NCI-H82 treated with DMSO at 0.1 percent for 48 hours (cell line): ENCODE data around the gene ZCWPW1.
"Not testable (repeated sequence)": the region's sequence is repeated elsewhere in the genome, so short reads cannot be mapped to it uniquely, and the experiment has no call there.

Source experiments
- DNase-seq: peaks from one replicate; lab custom pipeline; 2025; ENCODE audit not compliant: unreplicated experiment; lab: John Stamatoyannopoulos, UW

The ZCWPW1 gene

DNA sequence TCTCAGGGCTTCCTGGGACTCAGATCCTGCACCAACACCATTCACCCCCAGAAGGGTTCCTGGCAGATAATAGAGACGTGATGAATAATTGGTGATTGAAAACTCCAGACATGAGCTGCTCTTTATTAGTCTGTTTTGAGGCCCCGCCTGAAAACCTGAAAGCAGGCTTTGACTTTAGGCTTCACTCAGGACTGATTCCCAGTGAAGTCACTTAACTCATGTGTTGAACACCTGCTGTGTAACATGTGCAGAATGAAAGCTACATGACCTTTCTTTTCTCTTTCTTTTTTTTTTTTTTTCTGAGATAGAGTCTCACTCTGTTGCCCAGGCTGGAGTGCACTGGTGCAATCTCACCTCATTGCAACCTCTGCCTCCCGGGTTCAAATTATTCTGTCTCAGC lies 26.7 kb upstream of the ZCWPW1 start:
- no peak for DNase-seq

GRCh38 chr7:100453854-100454253 lies 25.4 kb upstream of the ZCWPW1 start:
- not testable (repeated sequence) for DNase-seq

- no peak for DNase-seq
Observed at GRCh38 chr7:100452513-100452912, 24.0 kb upstream of the ZCWPW1 start.

GRCh38 chr7:100449190-100449795 lies 20.8 kb upstream of the ZCWPW1 start:
- no peak for DNase-seq

- DNase-seq, result not testable (repeated sequence)
Observed at GRCh38 chr7:100447363-100447762, 18.9 kb upstream of the ZCWPW1 start.

DNA sequence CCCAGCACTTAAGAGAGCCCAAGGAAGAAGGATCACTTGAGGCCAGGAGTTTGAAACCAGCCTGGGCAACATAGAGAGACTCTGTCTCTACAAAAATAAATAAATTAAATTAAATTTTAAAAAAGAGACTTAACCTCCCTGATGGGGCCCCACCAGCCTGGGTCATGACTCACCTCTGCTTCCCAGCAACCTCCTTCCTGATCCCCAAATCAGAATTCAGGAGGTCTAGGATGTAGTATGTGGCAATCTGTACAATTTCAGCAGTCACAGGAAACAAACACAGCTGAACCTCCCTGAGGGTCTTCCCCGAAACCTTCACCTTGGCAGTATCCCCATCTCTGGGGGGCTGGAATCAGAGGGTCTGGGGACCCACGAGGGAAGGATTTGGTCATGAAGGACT lies 17.5 kb upstream of the ZCWPW1 start:
- DNase-seq, result no peak

DNA sequence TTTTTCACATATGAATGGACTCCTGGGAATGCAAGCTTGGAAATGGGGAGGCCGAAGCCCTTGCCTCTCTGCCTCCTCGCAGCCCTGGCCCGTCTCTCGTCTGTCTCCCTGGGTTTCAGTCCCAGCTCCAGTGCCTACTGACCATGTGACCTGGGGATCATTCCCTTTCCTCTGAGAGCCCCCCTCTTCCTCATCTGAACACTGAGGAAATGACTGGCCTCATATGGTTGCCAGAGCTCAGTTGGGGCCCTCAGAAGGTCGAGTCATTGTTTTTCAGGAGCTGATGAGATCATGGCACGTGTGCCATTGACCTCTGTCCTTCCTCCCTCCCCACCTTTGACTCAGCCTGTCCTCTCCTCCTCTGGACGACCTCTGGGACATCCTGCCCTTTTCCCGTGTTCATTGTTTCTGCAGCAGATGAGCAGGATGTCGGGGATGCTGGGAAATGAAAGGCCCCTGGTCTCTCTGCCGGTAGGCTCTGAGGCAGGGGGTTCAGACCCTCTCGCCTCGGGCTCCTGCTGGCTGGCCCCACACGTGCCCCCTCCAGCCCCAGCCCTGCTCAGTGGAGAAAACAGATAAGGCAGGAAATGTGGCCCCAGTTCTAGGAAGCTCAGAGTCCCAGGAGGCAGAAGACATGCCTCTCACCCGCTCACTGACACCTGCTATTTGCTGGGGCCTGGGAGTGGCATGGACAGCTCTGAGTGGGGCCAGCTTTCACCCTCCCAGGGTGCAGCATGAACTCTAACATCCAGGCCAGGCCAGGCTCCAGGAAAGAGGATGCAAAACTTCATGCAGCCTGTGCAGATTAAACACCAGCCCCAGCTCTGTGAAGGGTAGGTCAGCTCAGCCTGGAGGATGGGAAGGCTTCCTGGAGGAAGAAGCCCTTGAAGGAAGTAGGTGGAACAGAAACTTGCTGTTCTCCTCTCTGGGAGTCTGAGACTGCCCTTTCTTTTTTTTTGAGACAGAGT lies 16.1 kb upstream of the ZCWPW1 start:
- DNase-seq, result no peak

GRCh38 chr7:100443096-100443840 lies 14.8 kb upstream of the ZCWPW1 start:
- no peak for DNase-seq

- DNase-seq, result no peak
Observed at GRCh38 chr7:100441641-100442535, 13.4 kb upstream of the ZCWPW1 start.

DNA sequence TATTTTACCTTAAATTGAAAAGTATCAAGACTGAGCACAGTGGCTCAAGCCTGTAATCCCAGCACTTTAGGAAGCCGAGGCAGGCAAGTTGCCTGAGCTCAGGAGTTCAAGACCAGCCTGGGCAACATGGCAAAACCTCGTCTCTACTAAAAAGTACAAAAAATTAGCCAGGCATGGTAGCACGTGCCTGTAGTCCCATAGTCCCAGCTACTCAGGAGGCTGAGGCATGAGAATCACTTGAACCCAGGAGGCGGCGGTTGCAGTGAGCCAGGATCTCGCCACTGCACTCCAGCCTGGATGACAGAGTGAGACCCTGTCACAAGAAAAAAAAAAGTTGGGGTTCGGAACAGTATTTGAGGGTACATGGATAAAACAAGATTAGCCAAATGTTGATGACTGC lies 10.7 kb upstream of the ZCWPW1 start:
- DNase-seq, result not testable (repeated sequence)

DNA sequence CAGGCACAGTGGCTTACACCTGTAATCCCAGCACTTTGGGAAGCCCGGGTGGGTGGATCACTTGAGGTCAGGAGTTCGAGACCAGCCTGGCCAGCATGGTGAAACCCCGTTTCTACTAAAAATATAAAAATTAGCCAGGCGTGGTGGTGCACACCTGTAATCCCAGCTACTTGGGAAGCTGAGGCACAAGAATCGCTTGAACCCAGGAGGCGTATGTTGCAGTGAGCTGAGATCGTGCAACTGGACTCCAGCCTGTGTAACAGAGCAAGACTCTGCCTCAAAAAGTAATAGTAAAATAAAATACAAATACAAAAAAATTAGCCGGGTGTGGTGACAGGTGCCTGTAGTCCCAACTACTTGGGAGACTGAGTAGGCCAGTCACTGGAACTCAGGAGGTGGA lies 10.2 kb upstream of the ZCWPW1 start:
- DNase-seq, result not testable (repeated sequence)

GRCh38 chr7:100438172-100438571 lies 9.7 kb upstream of the ZCWPW1 start:
- DNase-seq, result no peak

DNA sequence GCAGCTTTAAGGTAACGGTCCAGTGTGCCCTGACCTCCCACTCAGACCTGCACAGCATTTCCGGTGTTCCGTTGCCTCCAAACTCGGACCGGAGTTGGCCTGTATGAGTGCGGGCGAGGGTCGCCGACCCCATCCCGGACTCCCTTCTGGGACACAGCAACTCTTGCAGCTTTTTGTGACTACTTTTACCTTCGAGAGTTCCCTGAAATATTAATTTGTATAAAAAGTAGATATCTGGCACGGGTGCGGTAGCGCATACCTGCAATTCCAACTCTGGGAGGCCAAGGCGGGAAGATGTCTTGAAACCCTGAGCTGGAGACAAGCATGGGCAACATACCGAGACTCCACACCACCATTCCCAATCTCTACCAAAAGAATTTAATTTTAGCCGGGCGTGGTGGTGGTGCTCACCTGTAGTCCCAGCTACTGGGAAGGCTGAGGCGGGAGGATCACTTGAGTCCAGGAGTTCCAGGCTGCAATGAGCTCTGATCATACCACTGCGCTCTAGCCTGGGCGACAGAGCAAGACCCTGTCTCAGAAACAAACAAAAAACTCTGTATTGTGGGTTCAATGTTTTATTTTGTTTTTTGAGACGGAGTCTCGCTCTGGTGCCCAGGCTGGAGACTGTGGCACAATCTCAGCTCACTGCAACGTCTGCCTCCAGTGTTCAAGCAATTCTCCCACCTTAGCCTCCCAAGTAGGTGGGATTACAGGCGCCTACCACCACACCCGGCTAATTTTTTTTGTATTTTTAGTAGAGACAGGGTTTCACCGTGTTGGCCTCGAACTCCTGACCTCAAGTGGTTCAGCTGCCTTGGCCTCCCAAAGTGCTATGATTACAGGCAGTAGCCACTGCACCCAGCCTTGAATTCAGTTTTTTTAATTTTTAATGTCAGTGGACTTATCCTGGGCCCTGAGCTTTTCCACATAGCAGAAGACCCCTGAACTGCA lies 8.9 kb upstream of the ZCWPW1 start:
- no peak for DNase-seq

DNA sequence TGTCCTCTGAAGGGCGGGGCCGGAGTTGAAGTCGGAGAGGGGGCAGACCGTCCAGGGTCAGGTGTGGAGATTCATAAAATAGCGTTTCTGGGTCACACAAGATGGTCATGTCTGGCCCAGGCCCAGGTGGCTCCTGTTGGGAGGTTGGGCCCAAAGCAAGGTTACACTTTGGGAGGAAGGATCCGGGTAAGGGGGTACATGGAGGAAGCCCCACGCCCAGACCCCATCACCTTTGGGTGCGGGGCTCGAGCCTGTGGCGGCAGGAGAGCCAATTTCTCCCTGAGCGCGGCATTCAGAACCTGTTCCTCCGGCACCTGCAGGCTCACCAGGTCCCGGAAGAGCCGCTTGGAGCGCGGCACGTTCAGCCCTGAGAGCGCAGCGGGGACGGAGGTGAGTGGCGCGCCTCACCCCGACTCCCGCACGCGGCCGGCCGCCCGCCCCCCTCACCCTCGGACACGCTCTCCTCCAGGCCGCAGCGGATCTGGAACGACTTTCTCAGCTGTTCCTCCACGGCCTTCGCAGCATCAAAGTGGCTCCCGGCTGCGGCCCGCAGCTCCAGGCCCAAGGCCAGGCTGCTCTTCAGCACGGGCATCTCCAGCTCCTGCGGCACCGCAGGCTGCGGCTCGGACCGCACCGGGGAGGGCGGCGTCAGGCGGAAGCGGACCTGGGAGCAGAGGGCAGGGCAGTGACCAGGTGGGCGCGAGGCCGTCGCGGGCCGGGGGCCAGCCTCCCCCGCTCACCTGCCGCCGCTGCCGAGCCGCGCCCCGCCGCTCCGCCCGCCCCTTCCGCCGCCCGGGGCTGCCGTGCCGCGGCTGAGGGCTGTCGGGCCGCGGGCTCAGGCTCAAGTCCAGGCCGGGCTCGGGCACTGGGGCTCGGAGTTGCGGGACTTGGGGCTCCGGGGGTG lies 7.2 kb upstream of the ZCWPW1 start:
- DNase-seq, result no peak

- no peak for DNase-seq
Observed at GRCh38 chr7:100434297-100435144, 6.0 kb upstream of the ZCWPW1 start.

- no peak for DNase-seq
Observed at GRCh38 chr7:100433592-100434296, 5.2 kb upstream of the ZCWPW1 start.

DNA sequence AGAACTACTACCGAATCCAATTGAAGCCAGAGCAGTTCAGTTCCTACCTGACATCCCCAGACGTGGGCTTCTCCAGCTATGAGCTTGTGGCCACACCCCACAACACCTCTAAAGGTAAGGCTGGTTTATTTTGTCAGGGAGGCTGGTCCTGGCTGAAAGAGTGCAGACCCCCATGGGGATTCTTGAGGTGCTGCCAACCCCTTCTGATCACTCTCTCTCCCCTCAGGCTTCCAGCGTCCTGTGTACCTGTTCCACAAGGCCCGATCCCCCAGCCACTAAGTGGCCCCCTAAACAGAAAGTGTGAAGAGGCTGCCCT lies 4.7 kb upstream of the ZCWPW1 start:
- DNase-seq, result no peak
